A375 (cell line): ENCODE results near the gene TLX2. TPM values are rescaled to one million over a fixed set of nuclear protein-coding genes. Genes with fewer than 3 reads are reported as not detected.

Experiments
- total RNA-seq: library from RNA; depleted of rRNA; stranded (reverse); fragments of >200 nt; shearing (Covaris generic); gene quantifications from 2 replicates; pipeline ENCODE4 v1.2.3, GENCODE V29; 2014; rRNA removed

The TLX2 gene
- total RNA-seq = 1.8 and 2.8 TPM in 2 replicates

GRCh38 chr2:74514368-74515270 lies at the start of gene TLX2:
TSS of gene TLX2 (plus strand) at chr2:74514450. CDS start at chr2:74514807, 357 bp downstream.

DNA sequence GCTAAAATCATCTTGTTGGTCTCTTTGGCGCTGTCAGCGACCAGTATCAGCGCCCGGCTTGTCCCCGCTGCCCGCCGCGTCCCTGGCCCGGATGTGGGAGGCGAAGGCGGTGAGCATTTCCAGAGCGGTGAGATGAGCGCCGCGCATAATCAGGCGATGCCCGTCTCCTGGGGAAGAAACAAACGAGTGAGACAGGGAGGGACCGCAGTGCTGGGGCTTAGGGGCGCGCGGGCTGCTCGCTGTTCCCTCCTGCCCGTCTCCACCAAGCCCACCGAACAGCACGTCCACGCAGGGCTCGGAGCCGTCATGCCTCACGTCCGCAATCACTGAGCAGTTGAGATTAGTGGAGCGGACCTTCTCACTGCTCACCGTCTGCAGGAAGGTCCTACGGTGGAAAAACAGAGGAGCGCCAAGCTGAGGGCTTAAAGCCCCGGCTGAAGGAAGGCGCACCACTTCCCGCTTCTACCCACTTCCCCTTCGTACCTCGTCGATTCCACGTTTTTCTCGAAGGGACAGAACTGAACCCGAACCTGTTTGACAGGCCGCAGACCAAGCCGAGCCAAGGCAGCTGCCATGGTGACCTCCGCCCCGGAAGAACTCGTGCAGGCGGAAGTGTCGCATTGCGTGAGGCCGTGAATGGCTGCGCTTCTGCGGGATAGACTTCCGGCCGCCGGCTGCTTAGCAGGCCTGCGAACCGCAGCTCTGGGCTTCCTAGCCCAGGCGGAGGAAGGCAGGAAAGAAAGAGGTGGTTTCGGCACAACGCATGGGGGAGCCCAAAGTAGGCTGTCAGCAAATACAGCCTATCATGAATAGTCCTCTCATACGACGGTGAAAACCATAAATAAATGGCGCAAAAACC lies 41.9 kb upstream of the TLX2 start, which contains the start of gene MRPL53:
MRPL53 (minus strand) TSS at position 595 of the 859 bp plus-strand sequence; CDS start at position 575, 20 bp downstream.

DNA sequence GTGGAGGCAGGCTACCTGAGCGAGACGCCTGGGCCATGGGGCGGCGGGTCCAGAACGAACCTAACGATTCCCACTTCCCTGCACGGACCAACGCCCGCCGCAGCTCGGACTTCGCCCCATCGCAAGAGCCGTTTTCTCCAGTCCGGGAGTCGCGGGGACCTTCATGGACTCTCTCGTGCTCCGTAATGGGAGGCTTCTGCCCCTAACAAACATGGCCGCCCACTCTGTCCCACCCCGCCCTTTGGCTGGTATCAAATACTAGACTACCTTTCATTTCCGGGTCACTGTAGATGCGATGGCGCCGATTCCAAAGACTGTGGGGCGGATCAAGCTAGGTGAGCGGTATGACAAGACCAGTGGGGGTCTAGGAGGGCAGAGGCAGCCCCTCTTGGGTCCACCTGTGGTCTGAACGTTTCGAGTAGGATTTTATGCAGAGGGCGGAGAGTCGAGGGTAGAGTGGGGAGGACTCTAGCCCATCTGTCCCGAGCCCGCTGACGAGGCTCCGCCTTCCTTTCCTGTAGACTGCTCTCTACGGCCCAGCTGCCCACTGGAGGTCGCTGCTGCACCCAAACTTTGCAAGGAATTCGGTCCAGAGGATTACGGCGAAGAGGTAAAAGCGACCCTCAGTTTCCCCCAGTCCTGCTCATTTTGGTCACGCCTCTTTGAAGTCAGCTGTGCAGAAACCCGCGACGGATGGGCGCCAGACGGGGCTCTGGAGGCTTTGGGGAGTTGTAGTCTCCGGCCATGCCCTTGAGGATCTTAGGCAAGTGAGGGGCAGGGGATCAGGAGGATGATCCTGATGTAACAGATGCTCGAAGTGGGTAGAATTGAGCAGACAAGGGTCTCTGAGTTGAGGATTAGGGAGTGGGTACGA lies 31.2 kb upstream of the TLX2 start, which contains the start of the genes CCDC142 and TTC31:
CCDC142 (minus strand) TSS at position 198 of the 874 bp plus-strand sequence; CDS start at position 37, 161 bp downstream.
TTC31 (plus strand) TSS at position 281 of the 874 bp plus-strand sequence; CDS start at position 296, 15 bp downstream.

GRCh38 chr2:74499267-74499939 lies 14.8 kb upstream of the TLX2 start, which contains the start of gene LBX2:
TSS of gene LBX2 (minus strand) at chr2:74499603. CDS start at chr2:74499537, 66 bp downstream.

GRCh38 chr2:74507145-74507925 lies 6.9 kb upstream of the TLX2 start, which contains the start of gene PCGF1:
TSS of gene PCGF1 (minus strand) at chr2:74507695. CDS start at chr2:74507668, 27 bp downstream.

DNA sequence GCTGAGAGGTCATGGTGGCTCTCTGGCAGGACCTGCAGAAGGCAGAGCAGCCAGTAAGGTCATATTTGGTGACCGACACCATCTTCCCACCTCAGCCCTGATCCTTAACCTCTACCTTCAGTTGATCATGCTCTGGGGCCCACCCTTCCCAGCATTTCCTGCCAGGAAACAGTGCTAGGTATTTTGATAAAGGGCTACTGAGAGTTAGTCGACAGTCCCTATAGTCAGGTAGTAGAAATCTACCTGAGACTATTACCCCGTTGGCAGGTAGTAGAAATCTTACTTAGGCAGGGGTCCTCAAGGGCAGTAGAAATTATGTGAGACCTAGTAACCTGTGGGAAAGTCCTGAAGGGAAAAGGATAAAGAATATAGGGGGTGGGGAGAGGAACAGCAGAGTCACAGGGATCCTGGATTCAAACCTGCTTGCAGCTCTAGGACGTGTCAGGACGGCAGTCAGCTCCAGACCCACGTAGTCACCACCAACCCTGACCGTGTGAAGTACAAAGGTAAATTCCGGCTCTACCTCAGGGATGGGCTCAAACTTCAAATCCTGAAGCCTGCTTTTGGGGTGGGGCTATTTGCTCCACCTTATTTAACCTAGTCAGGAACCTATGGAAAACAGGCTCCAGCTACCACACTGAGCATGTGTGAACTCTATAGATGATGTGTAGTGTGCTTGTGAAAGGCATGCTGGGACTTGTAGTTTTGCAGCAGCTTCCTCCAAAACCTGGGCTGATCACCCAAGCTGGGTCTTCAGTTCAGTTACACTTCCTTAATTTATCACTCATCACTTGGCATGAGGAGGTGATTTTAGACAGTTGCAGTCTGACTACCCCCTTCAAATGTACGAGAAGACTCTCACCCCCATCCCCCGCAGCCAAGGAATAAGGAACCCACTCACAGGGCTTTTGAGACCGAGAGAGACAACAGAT lies 11.7 kb downstream of the TLX2 start, which contains the start of gene DQX1:
DQX1 (minus strand) TSS at position 515 of the 932 bp plus-strand sequence; CDS start at position 13, 502 bp downstream.

DNA sequence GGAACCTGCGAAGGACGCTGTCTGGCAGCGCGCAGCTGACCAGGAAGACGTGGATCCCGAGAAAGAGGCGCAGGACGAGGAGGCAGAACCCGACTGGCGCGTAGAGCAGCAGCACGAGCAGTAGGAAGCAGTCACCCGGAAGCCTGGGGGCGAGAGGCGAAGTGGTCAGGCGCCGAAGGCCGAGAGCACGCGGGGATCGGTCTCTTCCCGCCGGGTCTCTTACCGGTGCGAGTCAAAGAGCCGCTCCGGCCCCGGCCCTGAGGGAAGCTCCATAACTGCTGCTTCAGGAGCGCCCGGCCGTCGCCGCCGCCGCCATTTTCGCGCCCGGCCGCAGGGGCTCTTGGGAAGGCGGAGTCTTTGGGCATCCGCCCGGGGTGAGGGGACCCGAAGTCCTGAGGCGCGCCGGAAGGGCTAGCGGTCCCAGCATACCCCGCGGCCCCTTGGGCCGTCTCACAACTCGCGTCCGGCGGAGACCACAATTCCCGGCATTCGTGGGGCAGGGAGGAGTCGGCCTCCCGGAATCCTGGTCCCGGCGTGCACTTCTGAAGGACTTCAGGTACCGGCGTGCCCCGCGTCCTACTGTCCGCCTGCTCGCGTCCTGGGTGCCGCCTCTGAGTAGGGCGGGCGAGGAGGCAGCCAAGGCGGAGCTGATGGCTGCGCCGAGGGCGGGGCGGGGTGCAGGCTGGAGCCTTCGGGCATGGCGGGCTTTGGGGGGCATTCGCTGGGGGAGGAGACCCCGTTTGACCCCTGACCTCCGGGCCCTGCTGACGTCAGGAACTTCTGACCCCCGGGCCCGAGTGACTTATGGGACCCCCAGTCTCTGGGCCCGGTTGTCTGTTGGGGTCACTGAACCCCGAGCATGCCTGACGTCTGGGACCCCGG lies 15.3 kb downstream of the TLX2 start, which contains the start of the genes AUP1 and HTRA2:
AUP1 (minus strand) TSS at position 350 of the 882 bp plus-strand sequence; CDS start at position 273, 77 bp downstream.
HTRA2 (plus strand) TSS at position 577 of the 882 bp plus-strand sequence; CDS start at position 651, 74 bp downstream.

GRCh38 chr2:74553892-74554819 lies 39.9 kb downstream of the TLX2 start, which contains the start of the genes DOK1 and LOXL3:
TSS of gene DOK1 (plus strand) at chr2:74554720. CDS start at chr2:74554755, 35 bp downstream.
TSS of gene LOXL3 (minus strand) at chr2:74553942. CDS start at chr2:74552634, 1,308 bp downstream.

Other genes starting within 250 kb of the TLX2 start
- 0.16 TPM in 1 of 2 replicates, not detected in the other for gene SLC4A5, start 171.0 kb upstream of the TLX2 start, total RNA-seq
- 78.8 and 83.3 TPM in 2 replicates for gene DCTN1, start 134.1 kb upstream of the TLX2 start, total RNA-seq
- 5.5 and 8.5 TPM in 2 replicates for gene C2orf81, start 92.8 kb upstream of the TLX2 start, total RNA-seq
- gene WDR54, start 92.7 kb upstream of the TLX2 start, total RNA-seq = 119 and 142 TPM in 2 replicates
- 27.1 and 30.5 TPM in 2 replicates for gene RTKN, start 72.5 kb upstream of the TLX2 start, total RNA-seq
- gene INO80B, start 59.4 kb upstream of the TLX2 start, total RNA-seq = 30.3 and 40.9 TPM in 2 replicates
- 72.6 and 93.6 TPM in 2 replicates for gene WBP1, start 56.0 kb upstream of the TLX2 start, total RNA-seq
- gene MOGS, start 49.1 kb upstream of the TLX2 start, total RNA-seq = 64.9 and 65.6 TPM in 2 replicates
- gene MRPL53, start 41.8 kb upstream of the TLX2 start, total RNA-seq = 95.8 and 110 TPM in 2 replicates
- gene CCDC142, start 31.5 kb upstream of the TLX2 start, total RNA-seq = 16.1 and 18.6 TPM in 2 replicates
- 33.5 and 57.6 TPM in 2 replicates for gene TTC31, start 31.4 kb upstream of the TLX2 start, total RNA-seq
- gene LBX2, start 14.8 kb upstream of the TLX2 start, total RNA-seq = 16.3 and 18.1 TPM in 2 replicates
- 28.8 and 29.3 TPM in 2 replicates for gene PCGF1, start 6.8 kb upstream of the TLX2 start, total RNA-seq
- not detected in 2 replicates for gene DQX1, start 11.8 kb downstream of the TLX2 start, total RNA-seq
- gene AUP1, start 15.3 kb downstream of the TLX2 start, total RNA-seq = 161 and 168 TPM in 2 replicates
- gene HTRA2, start 15.5 kb downstream of the TLX2 start, total RNA-seq = 50.9 and 52.6 TPM in 2 replicates
- gene LOXL3, start 39.5 kb downstream of the TLX2 start, total RNA-seq = 158 and 171 TPM in 2 replicates
- 11.1 and 11.5 TPM in 2 replicates for gene DOK1, start 40.3 kb downstream of the TLX2 start, total RNA-seq
- 0.24 TPM in 1 of 2 replicates, not detected in the other for gene M1AP, start 133.9 kb downstream of the TLX2 start, total RNA-seq
- 4.7 and 11.9 TPM in 2 replicates for gene SEMA4F, start 139.8 kb downstream of the TLX2 start, total RNA-seq